H7 (cell line): ENCODE results near the gene PNMA6F. TPM values are rescaled to one million over a fixed set of nuclear protein-coding genes. Genes with fewer than 3 reads are reported as not detected.

Experiments
- DNase-seq: peaks from one replicate; pipeline ENCODE4 v3.0.0; 2012
- H3K27me3 ChIP-seq: 2 replicates; pipeline ENCODE4 v1.6.0; 2011; ENCODE audit warnings: mild to moderate bottlenecking, low read length; ENCODE audit not compliant: control insufficient read depth, insufficient read depth
- H3K36me3 ChIP-seq: replicated peaks from 2 replicates; pipeline ENCODE4 v1.5.1; 2011; ENCODE audit warnings: low read length; ENCODE audit not compliant: control insufficient read depth, insufficient read depth
- H3K4me3 ChIP-seq: 2 replicates; pipeline ENCODE4 v1.5.1; 2011; ENCODE audit warnings: low read depth, mild to moderate bottlenecking, control low read depth, low read length, moderate library complexity; ENCODE audit not compliant: insufficient read depth
- total RNA-seq: library from RNA; depleted of rRNA; stranded (reverse); fragments of >200 nt; shearing (Covaris generic); gene quantifications from 2 replicates; pipeline ENCODE4 v1.2.3, GENCODE V29; 2014; rRNA removed

PNMA6F gene
- not detected in 2 replicates for total RNA-seq

GRCh38 chrX:153321381-153322124 lies at the start of gene PNMA6F:
Gene PNMA6F (minus strand): TSS chrX:153321767. CDS start chrX:153320674, 1,093 bp downstream.
- peak; percentile 51 for DNase-seq
- Histone ChIP-seq H3K36me3 (no peaks in the 10 kb centered on the region), H3K4me3 (peak within 1 kb of the TSS; percentile 30; the same call in 1 of the 2 replicates), H3K27me3 (peaks cover 6% of the 10 kb centered on the region; the same call in 1 of the 2 replicates)

GRCh38 chrX:153371256-153371655 lies 49.7 kb upstream of the PNMA6F start:
- no peak for DNase-seq

GRCh38 chrX:153370293-153371055 lies 48.9 kb upstream of the PNMA6F start:
- Histone ChIP-seq H3K4me3 (no peak overlapping the region), H3K36me3 (no peaks in the 10 kb centered on the region), H3K27me3 (no peaks in the 10 kb centered on the region)
- no peak for DNase-seq

More at GRCh38 chrX:153371256-153371655, 49.7 kb upstream of the PNMA6F start:
- no peaks in the 10 kb centered on the region for H3K27me3 ChIP-seq
- no peak overlapping the region for H3K4me3 ChIP-seq
- no peaks in the 10 kb centered on the region for H3K36me3 ChIP-seq

- no peaks in the 10 kb centered on the region; the same call in 1 of the 2 replicates for H3K27me3 ChIP-seq
- DNase-seq = no peak
These were observed 45.4 kb upstream of the PNMA6F start for GRCh38 chrX:153366878-153367538.

GRCh38 chrX:153366119-153366518 lies 44.6 kb upstream of the PNMA6F start:
- no peaks in the 10 kb centered on the region; the same call in 1 of the 2 replicates for H3K27me3 ChIP-seq
- no peaks in the 10 kb centered on the region for H3K36me3 ChIP-seq
- H3K4me3 ChIP-seq = no peak overlapping the region
- DNase-seq = no peak

More at GRCh38 chrX:153366878-153367538, 45.4 kb upstream of the PNMA6F start:
- Histone ChIP-seq H3K36me3 (no peaks in the 10 kb centered on the region), H3K4me3 (no peak overlapping the region)

- H3K36me3 ChIP-seq = no peaks in the 10 kb centered on the region
- no peak overlapping the region for H3K4me3 ChIP-seq
- H3K27me3 ChIP-seq = no peaks in the 10 kb centered on the region; the same call in 1 of the 2 replicates
- no peak for DNase-seq
These were observed 44.1 kb upstream of the PNMA6F start for GRCh38 chrX:153365670-153366069.

GRCh38 chrX:153361781-153362397 lies 40.3 kb upstream of the PNMA6F start:
- Histone ChIP-seq H3K36me3 (no peaks in the 10 kb centered on the region), H3K4me3 (no peak overlapping the region), H3K27me3 (no peaks in the 10 kb centered on the region; the same call in 1 of the 2 replicates)
- DNase-seq = no peak

- Histone ChIP-seq H3K36me3 (no peaks in the 10 kb centered on the region), H3K4me3 (no peak overlapping the region), H3K27me3 (no peaks in the 10 kb centered on the region)
- DNase-seq = no peak
These were observed 36.3 kb upstream of the PNMA6F start for GRCh38 chrX:153357877-153358276.

GRCh38 chrX:153353416-153353815 lies 31.8 kb upstream of the PNMA6F start:
- DNase-seq = peak; percentile 71
- no peak overlapping the region for H3K4me3 ChIP-seq
- H3K27me3 ChIP-seq = no peaks in the 10 kb centered on the region
- peaks cover 3% of the 10 kb centered on the region; the same call in 1 of the 2 replicates for H3K36me3 ChIP-seq

GRCh38 chrX:153352858-153353257 lies 31.3 kb upstream of the PNMA6F start:
- no peaks in the 10 kb centered on the region for H3K27me3 ChIP-seq
- H3K36me3 ChIP-seq = peaks cover 3% of the 10 kb centered on the region; the same call in 1 of the 2 replicates
- H3K4me3 ChIP-seq = no peak overlapping the region
- DNase-seq = no peak

GRCh38 chrX:153351981-153352380 lies 30.4 kb upstream of the PNMA6F start:
- Histone ChIP-seq H3K4me3 (no peak overlapping the region), H3K36me3 (peaks cover 3% of the 10 kb centered on the region; the same call in 1 of the 2 replicates), H3K27me3 (no peaks in the 10 kb centered on the region)
- no peak for DNase-seq

GRCh38 chrX:153349952-153350351 lies 28.4 kb upstream of the PNMA6F start:
- H3K27me3 ChIP-seq = no peaks in the 10 kb centered on the region
- H3K36me3 ChIP-seq = peaks cover 3% of the 10 kb centered on the region; the same call in 1 of the 2 replicates
- H3K4me3 ChIP-seq = no peak overlapping the region
- DNase-seq = no peak

- Histone ChIP-seq H3K27me3 (no peaks in the 10 kb centered on the region), H3K4me3 (no peak overlapping the region), H3K36me3 (peaks cover 5% of the 10 kb centered on the region)
- DNase-seq = no peak
These were observed 26.9 kb upstream of the PNMA6F start for GRCh38 chrX:153348421-153348820.

GRCh38 chrX:153347530-153347929 lies 26.0 kb upstream of the PNMA6F start:
- DNase-seq = no peak
- H3K36me3 ChIP-seq = peaks cover 5% of the 10 kb centered on the region
- no peak overlapping the region for H3K4me3 ChIP-seq
- no peaks in the 10 kb centered on the region for H3K27me3 ChIP-seq
